Endothelial cell of umbilical vein (primary cell): Measurements from ENCODE around the gene FZD8. TPM values are rescaled to one million over a fixed set of nuclear protein-coding genes. Genes with fewer than 3 reads are reported as not detected.

Experiments used
- BruUV-seq: library from RNA; stranded (reverse); fragments of 400-500 nt; replicated peaks from 2 replicates; lab custom pipeline; 2021; lab: Mats Ljungman, UMichigan
- CTCF ChIA-PET: fragments of 300-600, 350-600 bp; sonication (Branson Sonifier 250); formaldehyde crosslinking; loops from one replicate; lab custom pipeline; 2021; ENCODE audit warnings: antibody characterized with exemption, inconsistent platforms; lab: Charles Lee
- POLR2A ChIA-PET: fragments of 300-600, 350-600 bp; sonication (Branson Sonifier 250); formaldehyde crosslinking; loops from one replicate; lab custom pipeline; 2021; ENCODE audit warnings: antibody characterized with exemption, inconsistent platforms; lab: Charles Lee
- DNase-seq: peaks from one replicate; pipeline ENCODE4 v3.0.0-alpha.2; 2011; ENCODE audit warnings: low read depth, low spot score
- FAIRE-seq: peaks from 2 replicates; lab custom pipeline; 2011; peaks lifted over from hg19 to GRCh38; lab: Jason Lieb, UNC
- H2AFZ ChIP-seq: 2 replicates; pipeline ENCODE4 v1.6.0; 2012; ENCODE audit warnings: low read depth, low read length, control low read depth, inconsistent platforms
- H3K27ac ChIP-seq: 2 replicates; pipeline ENCODE4 v1.5.1; 2011; ENCODE audit warnings: low read depth, mild to moderate bottlenecking, control low read depth, low read length, moderate library complexity; ENCODE audit not compliant: insufficient read depth
- H3K27me3 ChIP-seq, 2 experiments: 2 replicates each; pipeline versions ENCODE4 v1.6.0 to v1.6.1; 2011; ENCODE audit warnings: low read length in 2 of 2, mixed read lengths in 1 of 2; ENCODE audit not compliant: control insufficient read depth in 2 of 2, insufficient read depth in 2 of 2
- H3K36me3 ChIP-seq, 2 experiments: 2 replicates in 1 of 2; 3 replicates in 1 of 2; pipeline ENCODE4 v1.5.1; 2011; ENCODE audit warnings: low read length in 2 of 2, mild to moderate bottlenecking in 1 of 2, moderate library complexity in 1 of 2; ENCODE audit not compliant: control insufficient read depth in 2 of 2, insufficient read depth in 2 of 2; ENCODE audit errors: extremely low read depth in 1 of 2
- H3K4me1 ChIP-seq: 3 replicates; pipeline ENCODE4 v1.5.1; 2011; ENCODE audit warnings: mild to moderate bottlenecking, low read length; ENCODE audit not compliant: control insufficient read depth, insufficient read depth; ENCODE audit errors: extremely low read depth
- H3K4me2 ChIP-seq: 2 replicates; pipeline ENCODE4 v1.6.1; 2011; ENCODE audit warnings: low read length, control low read depth, mixed read lengths; ENCODE audit not compliant: insufficient read depth
- H3K4me3 ChIP-seq, 3 experiments: fragments of 200-600 bp in 1 of 3; sonication (generic), shearing (Covaris generic) in 1 of 3; replicated peaks in 1 of 3; 2 replicates each; pipeline ENCODE4 v1.5.1; 2011 to 2016; ENCODE audit warnings: control low read depth in 3 of 3, low read length in 3 of 3, mild to moderate bottlenecking in 2 of 3, inconsistent platforms in 1 of 3, low read depth in 1 of 3, moderate library complexity in 1 of 3; ENCODE audit not compliant: insufficient read depth in 1 of 3
- H3K79me2 ChIP-seq: 2 replicates; pipeline ENCODE4 v1.6.0; 2012; ENCODE audit warnings: low read length, inconsistent platforms; ENCODE audit not compliant: control insufficient read depth, insufficient read depth
- H3K9ac ChIP-seq: replicated peaks from 2 replicates; pipeline ENCODE3; 2011; ENCODE audit warnings: low read length, control low read depth; ENCODE audit not compliant: insufficient read depth; ENCODE audit errors: extremely low read depth
- H3K9me1 ChIP-seq: replicated peaks from 3 replicates; pipeline ENCODE4 v1.6.0; 2011; ENCODE audit warnings: mild to moderate bottlenecking, low read length; ENCODE audit not compliant: control insufficient read depth, insufficient read depth; ENCODE audit errors: extremely low read depth
- H3K9me3 ChIP-seq: replicated peaks from 2 replicates; pipeline ENCODE4 v1.5.1; 2012; ENCODE audit warnings: low read length, inconsistent platforms; ENCODE audit not compliant: control insufficient read depth, insufficient read depth
- H4K20me1 ChIP-seq: replicated peaks from 2 replicates; pipeline ENCODE3; 2011; ENCODE audit warnings: mild to moderate bottlenecking, low read length; ENCODE audit not compliant: control insufficient read depth, insufficient read depth; ENCODE audit errors: extremely low read depth
- EZH2 ChIP-seq: IDR thresholded peaks from 2 replicates; pipeline ENCODE4 v1.6.1; 2012; ENCODE audit warnings: borderline replicate concordance, low read depth, mild to moderate bottlenecking, moderate library complexity, low read length, inconsistent platforms; ENCODE audit not compliant: severe bottlenecking
- GATA2 ChIP-seq: IDR thresholded peaks from 2 replicates; pipeline ENCODE4 v1.7.0; 2011; ENCODE audit warnings: low read depth, mild to moderate bottlenecking, moderate library complexity, mixed read lengths, low read length; ENCODE audit not compliant: insufficient read length, insufficient read depth
- JUN ChIP-seq: IDR thresholded peaks from 2 replicates; pipeline ENCODE4 v1.6.1; 2011; ENCODE audit warnings: borderline replicate concordance, low read depth; ENCODE audit not compliant: insufficient read length, insufficient read depth
- MYC ChIP-seq: IDR thresholded peaks from one replicate; pipeline ENCODE4 v1.6.1; 2011; ENCODE audit warnings: mild to moderate bottlenecking, low read depth, low read length
- POLR2A ChIP-seq: IDR thresholded peaks from 2 replicates; pipeline ENCODE4 v1.6.1; 2012; ENCODE audit warnings: low read depth, mild to moderate bottlenecking, control low read depth, low read length
- POLR2AphosphoS5 ChIP-seq: IDR thresholded peaks from 2 replicates; pipeline ENCODE4 v1.6.1; 2012; ENCODE audit warnings: low read depth, mild to moderate bottlenecking, control low read depth, low read length, moderate library complexity; ENCODE audit not compliant: insufficient read depth
- dilution Hi-C: fragments of 300-500 bp; cut with MboI; formaldehyde crosslinking; loops from one replicate; pipeline ENCODE4 v1.15.0; 2019; ENCODE audit warnings: low sequenced_read_pairs; ENCODE audit not compliant: extremely low pct_ligation_motif_present
- intact Hi-C: fragments of 100-400 bp; cut with micrococcal nuclease; formaldehyde crosslinking; loops from one replicate; pipeline ENCODE4 v1.10.0; 2022
- polyA plus RNA-seq, 4 experiments: library from polyadenylated mRNA; depleted of rRNA in 3 of 4; stranded (reverse) in 3 of 4; unstranded in 1 of 4; fragments of >200 nt; gene quantifications; 2 replicates each; pipeline versions ENCODE4 v1.2.1 to v1.2.3, GENCODE V29; 2011 to 2012; ENCODE audit warnings: missing spikeins in 1 of 4
- total RNA-seq: library from RNA; stranded (reverse); gene quantifications from 2 replicates; pipeline ENCODE4 v1.2.3, GENCODE V29; 2021
- TF ChIP-seq, protein P1 (sequence below), 2 donors: IDR thresholded peaks; 1 replicate in 1 of 2; 2 replicates in 1 of 2; pipeline ENCODE4 v1.5.1; 2011; ENCODE audit warnings: low read length in 2 of 2, mild to moderate bottlenecking in 2 of 2, moderate library complexity in 2 of 2, control low read depth in 1 of 2, inconsistent platforms in 1 of 2, low read depth in 1 of 2; ENCODE audit not compliant: insufficient read depth in 1 of 2; ENCODE audit errors: extremely low read depth in 1 of 2

FZD8 gene
- total and polyA plus RNA-seq, 2 donors (not counting 3 experiments of a cell fraction or from before 2014, with no cell fraction given) = 6.2 to 11.1 TPM

DNA sequence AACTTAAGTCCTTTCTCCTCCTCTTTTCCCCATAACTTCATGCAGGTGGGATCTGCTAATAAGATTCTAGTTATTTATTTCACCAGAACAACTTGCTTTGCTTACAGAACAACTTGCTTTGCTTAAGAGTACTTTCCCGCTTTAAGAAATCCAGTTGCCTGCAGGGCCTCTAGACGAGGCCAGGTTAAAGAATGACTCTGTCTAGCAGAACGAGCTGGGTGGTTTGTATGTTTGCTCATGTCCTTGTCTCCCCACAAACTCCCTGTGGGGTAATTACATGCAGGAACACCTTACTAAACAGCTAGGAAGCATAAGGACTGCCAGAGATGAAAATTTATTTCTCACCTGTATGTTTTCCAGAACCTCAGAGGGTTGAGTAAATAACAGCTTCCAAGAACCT is 8.8 kb upstream of the FZD8 start:
- ChIA-PET POLR2A (no interaction called here), CTCF (no interaction called here)
- TF ChIP-seq, protein P1, sequence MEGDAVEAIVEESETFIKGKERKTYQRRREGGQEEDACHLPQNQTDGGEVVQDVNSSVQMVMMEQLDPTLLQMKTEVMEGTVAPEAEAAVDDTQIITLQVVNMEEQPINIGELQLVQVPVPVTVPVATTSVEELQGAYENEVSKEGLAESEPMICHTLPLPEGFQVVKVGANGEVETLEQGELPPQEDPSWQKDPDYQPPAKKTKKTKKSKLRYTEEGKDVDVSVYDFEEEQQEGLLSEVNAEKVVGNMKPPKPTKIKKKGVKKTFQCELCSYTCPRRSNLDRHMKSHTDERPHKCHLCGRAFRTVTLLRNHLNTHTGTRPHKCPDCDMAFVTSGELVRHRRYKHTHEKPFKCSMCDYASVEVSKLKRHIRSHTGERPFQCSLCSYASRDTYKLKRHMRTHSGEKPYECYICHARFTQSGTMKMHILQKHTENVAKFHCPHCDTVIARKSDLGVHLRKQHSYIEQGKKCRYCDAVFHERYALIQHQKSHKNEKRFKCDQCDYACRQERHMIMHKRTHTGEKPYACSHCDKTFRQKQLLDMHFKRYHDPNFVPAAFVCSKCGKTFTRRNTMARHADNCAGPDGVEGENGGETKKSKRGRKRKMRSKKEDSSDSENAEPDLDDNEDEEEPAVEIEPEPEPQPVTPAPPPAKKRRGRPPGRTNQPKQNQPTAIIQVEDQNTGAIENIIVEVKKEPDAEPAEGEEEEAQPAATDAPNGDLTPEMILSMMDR (IDR thresholded peaks at IDR 0.05; ENCODE audit: extremely low read depth in 1 of 2, insufficient read depth in 1 of 2, low read depth in 1 of 2, low read length in 2 of 2) = no peak
- H3K4me3 ChIP-seq = no peak overlapping the region
- no peaks in the 10 kb centered on the region for H3K79me2 ChIP-seq
- no peaks in the 10 kb centered on the region for H4K20me1 ChIP-seq
- FAIRE-seq (no peak), DNase-seq (no peak)
- no TSS peak for BruUV-seq
- H3K9ac ChIP-seq = no peak overlapping the region
- intact Hi-C loops = no loop called here
- H3K36me3 ChIP-seq = no peaks in the 10 kb centered on the region
- H3K9me3 ChIP-seq = no peaks in the 10 kb centered on the region
- no peak overlapping the region for H3K27ac ChIP-seq
- no peak overlapping the region for H3K4me2 ChIP-seq
- no peaks in the 10 kb centered on the region for H3K4me1 ChIP-seq
- dilution Hi-C loops = no loop called here
- no peak overlapping the region for H2AFZ ChIP-seq
- no peaks in the 10 kb centered on the region for H3K9me1 ChIP-seq
- peaks cover 3% of the 10 kb centered on the region in 2 experiments for H3K27me3 ChIP-seq

GRCh38 chr10:35644050-35644950 is 2.2 kb upstream of the FZD8 start:
- H3K27ac ChIP-seq = no peak overlapping the region

More at GRCh38 chr10:35644050-35644950, 2.2 kb upstream of the FZD8 start:
- no TSS peak for BruUV-seq
- no peak for DNase-seq
- no peaks in the 10 kb centered on the region for H4K20me1 ChIP-seq
- peak overlapping the region; percentile 92 for H2AFZ ChIP-seq
- peaks cover 3% of the 10 kb centered on the region for H3K79me2 ChIP-seq
- no peak for TF ChIP-seq POLR2A
- TF ChIP-seq EZH2 = no peak
- no peak for TF ChIP-seq POLR2AphosphoS5
- no peak for TF ChIP-seq JUN
- no peak for TF ChIP-seq MYC
- TF ChIP-seq GATA2 = no peak
- TF ChIP-seq, protein P1 (IDR thresholded peaks at IDR 0.05; ENCODE audit: extremely low read depth in 1 of 2, insufficient read depth in 1 of 2, low read depth in 1 of 2, low read length in 2 of 2) = no peak
- H3K4me3 ChIP-seq = peak overlapping the region; percentile 58 to 74 (median 72)
- intact Hi-C loops (loop anchor here (5.0 kb wide), 4 partner anchors 268 to 963 kb away; no protein-coding TSS in a partner anchor), dilution Hi-C loops (no loop called here)
- H3K9me1 ChIP-seq = no peaks in the 10 kb centered on the region
- no peaks in the 10 kb centered on the region for H3K36me3 ChIP-seq
- peak overlapping the region; percentile 97 for H3K4me2 ChIP-seq
- ChIA-PET POLR2A (interaction anchor here (0.6 kb wide), 1 partner anchor 374 kb away, joined by 4 read pairs; no protein-coding TSS in a partner anchor), CTCF (interaction anchor here (0.8 to 2.4 kb wide), 7 partner anchors 9 to 1237 kb away, joined by 3 to 18 read pairs (median 7); no protein-coding TSS in a partner anchor)
- FAIRE-seq = peak; percentile 42
- H3K4me1 ChIP-seq = peaks cover 27% of the 10 kb centered on the region
- peaks cover 0 to 22% of the 10 kb centered on the region in 2 experiments for H3K27me3 ChIP-seq
- H3K9me3 ChIP-seq = no peaks in the 10 kb centered on the region
- H3K9ac ChIP-seq = peak overlapping the region; percentile 26
